ENCODE results near the gene LCNL1.

LCNL1 gene

GRCh38 chr9:136970361-136970760 is 12.4 kb upstream of the LCNL1 start:
- no peak for TF ChIP-seq POLR2A (IDR thresholded peaks at IDR 0.05; ENCODE audit: low read length)
- no peak for DNase-seq

- DNase-seq, result no peak
- TF ChIP-seq GATA1 (IDR thresholded peaks at IDR 0.05; ENCODE audit: low read depth, low read length) (no peak), POLR2A (IDR thresholded peaks at IDR 0.05; ENCODE audit: low read length) (no peak)
Observed at GRCh38 chr9:136971746-136972145, 11.0 kb upstream of the LCNL1 start.

- DNase-seq, result no peak
- no peak for TF ChIP-seq POLR2A (IDR thresholded peaks at IDR 0.05; ENCODE audit: low read length)
- TF ChIP-seq GATA1 (IDR thresholded peaks at IDR 0.05; ENCODE audit: low read depth, low read length), result no peak
Observed at GRCh38 chr9:136972335-136972734, 10.5 kb upstream of the LCNL1 start.

DNA sequence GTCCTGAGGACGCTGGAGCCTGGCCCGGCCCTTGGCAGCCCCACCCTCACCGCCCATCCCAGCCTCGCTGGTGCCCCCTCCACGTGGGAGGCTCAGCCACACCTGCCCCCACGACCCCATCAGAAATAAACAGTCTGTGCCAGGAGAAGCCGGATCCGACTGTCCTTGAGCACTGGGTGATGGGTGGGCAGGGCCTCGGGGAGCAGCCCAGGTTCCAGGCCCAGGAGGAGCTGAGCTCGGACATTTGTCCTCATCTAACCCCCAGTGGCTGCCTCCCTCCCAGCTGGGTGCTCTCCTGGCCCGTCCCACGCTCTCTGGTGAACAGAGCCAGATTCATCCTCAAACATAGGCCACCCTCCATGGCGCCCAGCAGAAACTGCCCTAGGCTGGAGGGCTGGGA is 10.1 kb upstream of the LCNL1 start:
- TF ChIP-seq POLR2A (IDR thresholded peaks at IDR 0.05; ENCODE audit: low read length) (no peak), GATA1 (IDR thresholded peaks at IDR 0.05; ENCODE audit: low read depth, low read length) (no peak)
- no peak for DNase-seq

DNA sequence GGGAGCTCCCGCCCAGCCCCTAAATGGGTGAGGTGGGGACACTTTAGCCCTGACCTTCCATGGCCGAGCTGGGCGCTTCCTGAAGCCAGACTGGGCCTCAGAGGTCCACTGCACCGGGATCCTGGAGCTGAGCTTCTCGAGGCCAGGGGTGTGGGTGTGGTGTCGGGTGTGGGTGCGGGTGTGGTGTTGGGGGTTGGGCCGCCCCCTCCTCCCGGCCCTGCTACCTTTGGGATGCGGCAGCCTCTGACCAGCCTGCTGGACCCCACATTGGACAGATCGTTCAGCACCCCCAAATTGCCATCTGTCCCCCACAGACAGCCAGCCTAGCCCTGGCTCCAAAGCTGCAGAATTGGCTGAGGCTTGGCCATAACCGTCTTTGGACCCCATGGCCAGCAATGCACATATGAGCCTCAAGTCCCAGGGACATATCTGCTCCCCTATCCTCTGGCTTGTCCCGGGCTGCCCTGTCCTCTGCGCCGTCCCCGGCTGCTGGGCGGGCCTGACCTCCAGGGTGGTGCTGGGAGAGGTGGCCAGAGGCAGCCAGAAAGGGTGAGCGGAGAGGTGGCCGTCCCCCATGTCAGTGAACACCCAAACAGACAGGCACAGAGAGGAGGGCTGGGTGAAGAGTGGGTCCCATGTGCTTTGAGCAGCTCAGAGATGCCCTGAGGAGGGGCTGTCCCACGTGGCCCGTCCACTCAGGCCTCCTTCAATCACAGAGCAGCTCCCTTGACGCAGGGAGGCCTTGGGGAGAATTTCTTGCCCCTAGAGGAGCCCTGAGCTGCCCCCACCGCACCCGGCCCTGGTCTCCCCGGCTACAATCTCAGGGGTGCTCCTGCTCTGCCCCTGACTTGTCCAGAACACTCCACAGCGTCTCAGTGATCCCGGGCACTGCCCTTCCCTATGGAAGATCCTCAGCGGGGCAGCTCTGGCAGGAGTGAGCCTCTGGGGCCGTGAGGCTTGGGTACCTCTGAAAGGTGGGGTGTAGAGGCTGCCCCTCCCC is 8.9 kb upstream of the LCNL1 start:
- TF ChIP-seq GATA1 (IDR thresholded peaks at IDR 0.05; ENCODE audit: low read depth, low read length) (no peak), POLR2A (IDR thresholded peaks at IDR 0.05; ENCODE audit: low read length) (no peak)

GRCh38 chr9:136974817-136975535 is 7.8 kb upstream of the LCNL1 start:
- TF ChIP-seq GATA1 (IDR thresholded peaks at IDR 0.05; ENCODE audit: low read depth, low read length), result no peak
- no peak for TF ChIP-seq POLR2A (IDR thresholded peaks at IDR 0.05; ENCODE audit: low read length)
- no peak for DNase-seq

More for the DNA sequence above, 8.9 kb upstream of the LCNL1 start:
- DNase-seq, result no peak

GRCh38 chr9:136975644-136976043 is 7.1 kb upstream of the LCNL1 start:
- peak; percentile 40 to 65 for DNase-seq
- TF ChIP-seq GATA1 (IDR thresholded peaks at IDR 0.05; ENCODE audit: low read depth, low read length), result no peak
- TF ChIP-seq POLR2A (IDR thresholded peaks at IDR 0.05; ENCODE audit: low read length), result no peak

DNA sequence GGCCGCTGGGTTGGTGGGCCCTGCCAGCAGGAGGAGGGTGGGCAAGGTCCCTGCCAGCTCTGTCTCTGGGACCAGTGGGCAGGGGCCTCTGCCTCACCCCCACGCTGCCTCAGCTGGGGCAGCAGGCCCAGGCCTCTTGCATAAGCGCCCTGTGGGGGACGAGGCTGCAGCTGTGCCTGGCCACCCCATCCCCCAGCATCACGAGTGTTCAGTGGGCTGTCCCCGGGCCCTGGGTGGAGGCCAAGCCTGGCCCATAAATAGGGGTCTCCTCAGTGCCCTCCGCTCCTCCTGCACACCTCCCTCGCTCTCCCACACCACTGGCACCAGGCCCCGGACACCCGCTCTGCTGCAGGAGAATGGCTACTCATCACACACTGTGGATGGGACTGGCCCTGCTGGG is 5.6 kb upstream of the LCNL1 start, which contains the start of gene PTGDS:
Gene PTGDS, plus strand, starts transcription at position 282 of the 400 bp plus-strand sequence. Its CDS starts 75 bp downstream, at position 357.
- no peak for TF ChIP-seq POLR2A (IDR thresholded peaks at IDR 0.05; ENCODE audit: low read length)
- TF ChIP-seq GATA1 (IDR thresholded peaks at IDR 0.05; ENCODE audit: low read depth, low read length), result no peak
- DNase-seq, result no peak

GRCh38 chr9:136977649-136978072 is 5.1 kb upstream of the LCNL1 start:
- TF ChIP-seq GATA1 (IDR thresholded peaks at IDR 0.05; ENCODE audit: low read depth, low read length) (no peak), POLR2A (IDR thresholded peaks at IDR 0.05; ENCODE audit: low read length) (no peak)
- DNase-seq, result no peak

GRCh38 chr9:136978073-136978864 is 4.5 kb upstream of the LCNL1 start:
- TF ChIP-seq POLR2A (IDR thresholded peaks at IDR 0.05; ENCODE audit: low read length) (no peak), GATA1 (IDR thresholded peaks at IDR 0.05; ENCODE audit: low read depth, low read length) (no peak)
- DNase-seq, result peak; percentile 83

DNA sequence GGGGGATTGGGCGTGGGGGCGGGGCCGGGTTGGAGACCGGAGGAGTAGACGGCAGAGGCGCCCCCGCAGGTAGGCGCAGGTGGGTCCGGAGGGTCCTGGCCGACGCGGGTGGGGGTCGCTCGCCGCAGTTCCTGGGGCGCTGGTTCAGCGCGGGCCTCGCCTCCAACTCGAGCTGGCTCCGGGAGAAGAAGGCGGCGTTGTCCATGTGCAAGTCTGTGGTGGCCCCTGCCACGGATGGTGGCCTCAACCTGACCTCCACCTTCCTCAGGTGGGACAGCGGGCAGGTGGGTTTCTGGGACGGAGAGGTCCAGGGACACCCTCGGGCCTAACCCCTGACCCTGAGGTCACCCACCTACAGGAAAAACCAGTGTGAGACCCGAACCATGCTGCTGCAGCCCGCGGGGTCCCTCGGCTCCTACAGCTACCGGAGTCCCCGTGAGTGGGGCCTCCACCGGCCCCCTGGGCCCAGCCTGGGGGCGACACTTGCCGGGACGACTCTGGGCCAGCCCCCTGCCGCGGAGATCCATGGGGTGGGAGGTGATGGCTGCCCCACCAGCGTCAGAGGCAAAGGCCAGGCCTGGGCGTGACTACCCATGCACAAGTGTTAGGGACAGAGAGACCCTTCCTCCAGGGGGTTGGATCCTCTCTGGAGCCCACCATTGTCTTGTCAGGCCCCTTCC is 3.8 kb upstream of the LCNL1 start:
- TF ChIP-seq GATA1 (IDR thresholded peaks at IDR 0.05; ENCODE audit: low read depth, low read length) (no peak), POLR2A (IDR thresholded peaks at IDR 0.05; ENCODE audit: low read length) (no peak)
- DNase-seq, result no peak

GRCh38 chr9:136979769-136980587 is 2.8 kb upstream of the LCNL1 start:
- no peak for TF ChIP-seq GATA1 (IDR thresholded peaks at IDR 0.05; ENCODE audit: low read depth, low read length)
- no peak for TF ChIP-seq POLR2A (IDR thresholded peaks at IDR 0.05; ENCODE audit: low read length)

More at GRCh38 chr9:136979769-136980587, 2.8 kb upstream of the LCNL1 start:
- no peak for DNase-seq
